GM18499 (cell line): ENCODE measurements around the gene ELMOD3.
A peak's percentile ranks its signal among the peaks of the same experiment; 100 is the strongest.
"Not testable (repeated sequence)": the region's sequence is repeated elsewhere in the genome, so short reads cannot be mapped to it uniquely, and the experiment has no call there.

Source experiments
- ATAC-seq: cut with Tn5 transposase; IDR thresholded peaks from one replicate; pipeline ENCODE4 v1.9.1; 2021; ENCODE audit warnings: moderate number of reproducible peaks; ENCODE audit not compliant: insufficient read depth, unreplicated experiment

The ELMOD3 gene

GRCh38 chr2:85327822-85328617, 26.5 kb upstream of the ELMOD3 start, which contains the start of gene TGOLN2:
TGOLN2 (minus strand) TSS chr2:85327989; CDS start chr2:85327962, 27 bp downstream.
- ATAC-seq: peak; percentile 56

GRCh38 chr2:85329181-85329651, 25.4 kb upstream of the ELMOD3 start:
- ATAC-seq: no peak

GRCh38 chr2:85329701-85330100, 24.9 kb upstream of the ELMOD3 start:
- not testable (repeated sequence) for ATAC-seq

GRCh38 chr2:85330839-85331636, 23.5 kb upstream of the ELMOD3 start:
- no peak for ATAC-seq

GRCh38 chr2:85333877-85334276, 20.7 kb upstream of the ELMOD3 start:
- ATAC-seq: not testable (repeated sequence)

GRCh38 chr2:85334928-85335327, 19.6 kb upstream of the ELMOD3 start:
- no peak for ATAC-seq

- ATAC-seq: no peak
Observed at GRCh38 chr2:85340034-85340892, 14.3 kb upstream of the ELMOD3 start.

- no peak for ATAC-seq
Observed at GRCh38 chr2:85341269-85342029, 13.1 kb upstream of the ELMOD3 start.

GRCh38 chr2:85342156-85342555, 12.4 kb upstream of the ELMOD3 start:
- ATAC-seq: no peak

- ATAC-seq: not testable (repeated sequence)
Observed at GRCh38 chr2:85343207-85343895, 11.2 kb upstream of the ELMOD3 start.

- ATAC-seq: no peak
Observed at GRCh38 chr2:85344356-85344954, 10.1 kb upstream of the ELMOD3 start.

GRCh38 chr2:85347599-85347998, 7.0 kb upstream of the ELMOD3 start:
- no peak for ATAC-seq

GRCh38 chr2:85353876-85354285, 688 bp upstream of the ELMOD3 start:
- ATAC-seq: no peak

GRCh38 chr2:85355073-85355410, 473 bp downstream of the ELMOD3 start:
- peak; percentile 5 for ATAC-seq

- no peak for ATAC-seq
Observed at GRCh38 chr2:85355521-85355920, 952 bp downstream of the ELMOD3 start.

GRCh38 chr2:85356186-85356585, 1.6 kb downstream of the ELMOD3 start:
- ATAC-seq: no peak

- no peak for ATAC-seq
Observed at GRCh38 chr2:85357736-85358135, 3.2 kb downstream of the ELMOD3 start.

GRCh38 chr2:85362653-85363387, 8.3 kb downstream of the ELMOD3 start:
- not testable (repeated sequence) for ATAC-seq
